HepG2 (cell line): ENCODE measurements around the gene RRAD. TPM values are rescaled to one million over a fixed set of nuclear protein-coding genes. Genes with fewer than 3 reads are reported as not detected.

ENCODE experiments used
- BRCA1 ChIP-seq: sonication (generic); formaldehyde crosslinking; IDR thresholded peaks from 2 replicates; pipeline ENCODE4 v1.4.0; 2020; ENCODE audit warnings: missing genetic modification reagents
- CEBPB ChIP-seq: IDR thresholded peaks from 2 replicates; pipeline ENCODE4 v1.6.1; 2011; ENCODE audit warnings: low read depth, low read length, improper control_type of control experiment, borderline replicate concordance
- DZIP1 ChIP-seq: sonication (generic); formaldehyde crosslinking; IDR thresholded peaks from 2 replicates; pipeline ENCODE4 v1.5.0; 2020; ENCODE audit warnings: mild to moderate bottlenecking, missing genetic modification reagents
- EEA1 ChIP-seq: sonication (generic); formaldehyde crosslinking; IDR thresholded peaks from 2 replicates; pipeline ENCODE4 v1.5.1; 2020; ENCODE audit warnings: mild to moderate bottlenecking, missing genetic modification reagents, borderline replicate concordance
- HDAC2 ChIP-seq: sonication (generic); formaldehyde crosslinking; IDR thresholded peaks from 2 replicates; pipeline ENCODE4 v1.4.0; 2020; ENCODE audit warnings: missing genetic modification reagents
- JDP2 ChIP-seq: sonication (generic); formaldehyde crosslinking; IDR thresholded peaks from 2 replicates; pipeline ENCODE4 v1.8.1; 2022; ENCODE audit warnings: missing genetic modification reagents, borderline replicate concordance
- KDM2A ChIP-seq: sonication (generic); formaldehyde crosslinking; IDR thresholded peaks from 2 replicates; pipeline ENCODE4 v1.4.0; 2020; ENCODE audit warnings: low read depth, missing genetic modification reagents, borderline replicate concordance
- LBX2 ChIP-seq: sonication (generic); formaldehyde crosslinking; IDR thresholded peaks from 2 replicates; pipeline ENCODE4 v1.5.0; 2020; ENCODE audit warnings: missing genetic modification reagents, mild to moderate bottlenecking, borderline replicate concordance
- MIER2 ChIP-seq: IDR thresholded peaks from 2 replicates; pipeline ENCODE4 v1.6.1; 2016; ENCODE audit warnings: missing biosample characterization, missing genetic modification reagents
- NFKBIZ ChIP-seq: IDR thresholded peaks from 2 replicates; pipeline ENCODE4 v1.6.1; 2018; ENCODE audit warnings: missing genetic modification reagents, missing compliant biosample characterization
- NR2F1 ChIP-seq, 2 experiments: fragments of 450-650 bp in 1 of 2; formaldehyde crosslinking in 1 of 2; IDR thresholded peaks; 2 replicates each; pipeline versions ENCODE4 v1.5.0 to v1.6.1; 2016 to 2020; ENCODE audit warnings: mild to moderate bottlenecking in 1 of 2, missing compliant biosample characterization in 1 of 2, missing genetic modification reagents in 1 of 2, moderate library complexity in 1 of 2
- PLSCR1 ChIP-seq: sonication (generic); formaldehyde crosslinking; IDR thresholded peaks from 2 replicates; pipeline ENCODE4 v1.5.0; 2020; ENCODE audit warnings: missing genetic modification reagents, mild to moderate bottlenecking, borderline replicate concordance
- RNF219 ChIP-seq: sonication (generic); formaldehyde crosslinking; IDR thresholded peaks from 2 replicates; pipeline ENCODE4 v1.5.0; 2020; ENCODE audit warnings: mild to moderate bottlenecking, missing genetic modification reagents
- TEAD3 ChIP-seq: optimal IDR thresholded peaks from 2 replicates; pipeline ENCODE3; 2016; ENCODE audit warnings: borderline replicate concordance
- TFDP2 ChIP-seq: sonication (generic); formaldehyde crosslinking; IDR thresholded peaks from 2 replicates; pipeline ENCODE4 v1.4.0; 2020; ENCODE audit warnings: missing genetic modification reagents
- UBTF ChIP-seq: sonication (generic); formaldehyde crosslinking; IDR thresholded peaks from 2 replicates; pipeline ENCODE4 v1.4.0; 2020; ENCODE audit warnings: mild to moderate bottlenecking, missing genetic modification reagents
- ZNF496 ChIP-seq: sonication (generic); formaldehyde crosslinking; IDR thresholded peaks from 2 replicates; pipeline ENCODE4 v1.8.1; 2023; ENCODE audit warnings: mild to moderate bottlenecking, moderate library complexity, missing genetic modification reagents; ENCODE audit not compliant: insufficient replicate concordance
- ZNF75D ChIP-seq: sonication (generic); formaldehyde crosslinking; IDR thresholded peaks from 2 replicates; pipeline ENCODE4 v1.8.1; 2023; ENCODE audit warnings: missing genetic modification reagents, mild to moderate bottlenecking, borderline replicate concordance
- polyA plus RNA-seq, 8 experiments: library from polyadenylated mRNA; depleted of rRNA in 3 of 8; stranded (reverse) in 7 of 8; unstranded in 1 of 8; fragments of >200 nt; fragmentation: Illumina TruSeq in 4 of 8; extraction: Trizol in 4 of 8; gene quantifications; 2 replicates each; pipeline versions ENCODE4 v1.2.1 to v1.2.3, GENCODE V29; 2011 to 2016; ENCODE audit warnings: low read depth in 4 of 8, missing spikeins in 1 of 8, mixed read lengths in 1 of 8; ENCODE audit not compliant: insufficient read depth in 1 of 8
- total RNA-seq, 5 experiments: library from RNA; depleted of rRNA; stranded (reverse); fragments of >200 nt; fragmentation: Illumina TruSeq; extraction: Trizol; gene quantifications; 2 replicates each; pipeline ENCODE4 v1.2.3, GENCODE V29; 2016; ENCODE audit warnings: low read depth in 1 of 5

The RRAD gene
- total and polyA plus RNA-seq, 2 of the 13 experiments (the other 11 are each of a cell fraction or from before 2014, with no cell fraction given): 0.80 to 1.1 TPM

GRCh38 chr16:66903544-66904427 lies 21.5 kb downstream of the RRAD start (continued):
- TF ChIP-seq KDM2A (0 out of 2 replicates have a peak, but pooled peaks have one; percentile 10), RNF219 (CRISPR knock-in tag) (no peak), CEBPB (no peak), UBTF (0 out of 2 replicates have a peak, but pooled peaks have one; percentile 5), LBX2 (CRISPR knock-in tag) (no peak), BRCA1 (CRISPR knock-in tag) (no peak), ZNF75D (CRISPR knock-in tag) (no peak), NFKBIZ (CRISPR knock-in tag) (no peak), JDP2 (no peak), ZNF496 (CRISPR knock-in tag) (no peak), MIER2 (CRISPR knock-in tag) (no peak), PLSCR1 (no peak), TEAD3 (CRISPR knock-in tag) (peak; percentile 8), NR2F1 (CRISPR knock-in tag; IDR thresholded peaks at IDR 0.05) (no peak), HDAC2 (CRISPR knock-in tag) (no peak), TFDP2 (CRISPR knock-in tag) (no peak), EEA1 (CRISPR knock-in tag) (no peak), DZIP1 (CRISPR knock-in tag) (0 out of 2 replicates have a peak, but pooled peaks have one; percentile 29)
